Breast epithelium (tissue), 3 donors: ENCODE results near the gene BCL2.

Source experiments
- CTCF ChIP-seq, 3 donors: fragments of 450-650 bp; IDR thresholded peaks; one replicate each; pipeline ENCODE4 v1.5.1; 2016 to 2017; ENCODE audit warnings: antibody characterized with exemption in 3 of 3, mild to moderate bottlenecking in 3 of 3, moderate library complexity in 3 of 3
- POLR2AphosphoS5 ChIP-seq, 3 donors: sonication (generic); formaldehyde crosslinking; IDR thresholded peaks; one replicate each; pipeline ENCODE4 v1.6.1; 2017; ENCODE audit warnings: antibody characterized with exemption in 3 of 3

DNA sequence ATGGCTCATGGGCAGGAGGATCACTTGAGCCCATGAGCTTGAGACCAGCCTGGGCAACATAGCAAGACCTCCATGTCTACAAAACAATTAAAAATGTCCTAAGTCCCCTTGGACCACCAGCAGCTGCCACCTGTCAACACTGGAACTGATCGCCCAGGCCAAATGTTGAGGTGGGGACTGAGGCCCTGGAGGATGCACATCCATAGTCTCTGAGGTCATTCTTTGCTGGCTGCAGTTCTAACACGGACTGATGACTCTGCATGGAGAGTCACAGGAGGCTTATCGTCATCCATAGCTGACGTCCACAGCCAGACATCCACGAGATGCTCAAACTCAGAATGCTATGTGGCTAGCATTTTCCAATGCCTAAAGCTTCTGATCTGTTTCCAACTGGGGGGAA lies 151.3 kb downstream of the BCL2 start:
- TF ChIP-seq POLR2AphosphoS5 (IDR thresholded peaks at IDR 0.05), result no peak
- no peak for TF ChIP-seq CTCF (IDR thresholded peaks at IDR 0.05)
